ENCODE measurements around the gene GHITM.

DNA sequence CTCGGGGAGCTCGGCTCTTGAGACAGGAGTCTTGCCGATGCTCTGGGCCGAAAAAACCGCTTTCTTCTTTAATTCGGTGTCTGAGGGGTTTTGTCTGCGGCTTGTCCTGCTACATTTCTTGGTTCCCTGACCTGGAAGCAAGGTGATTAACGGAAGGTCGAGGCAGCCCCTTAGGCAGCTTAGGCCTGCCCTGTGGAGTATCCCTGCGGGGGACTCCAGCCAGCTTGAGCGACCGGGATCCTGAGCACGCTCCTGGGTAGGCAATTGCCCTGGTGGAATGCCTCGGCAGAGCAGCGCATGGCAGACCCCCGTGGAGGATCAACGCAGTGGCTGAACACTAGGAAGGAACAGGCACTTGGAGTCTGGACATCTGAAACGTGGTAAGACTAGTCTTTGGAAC, 30.5 kb upstream of the GHITM start:
- TF ChIP-seq POLR2A (IDR thresholded peaks at IDR 0.05; ENCODE audit: low read depth, low read length) = no peak
- no peak for TF ChIP-seq SPI1 (IDR thresholded peaks at IDR 0.05; ENCODE audit: low read depth, low read length)
- no peak for TF ChIP-seq POLR2AphosphoS5 (IDR thresholded peaks at IDR 0.05; ENCODE audit: low read depth, low read length)
- TF ChIP-seq PAX5 (IDR thresholded peaks at IDR 0.05; ENCODE audit: insufficient read depth, low read length, severe bottlenecking) = no peak
- no peak for TF ChIP-seq POU2F2 (IDR thresholded peaks at IDR 0.05; ENCODE audit: low read depth, low read length)

Measured in GM12891 (cell line).